Fibroblast of villous mesenchyme (primary cell): Measurements from ENCODE around the gene AMPD3. TPM values are rescaled to one million over a fixed set of nuclear protein-coding genes. Genes with fewer than 3 reads are reported as not detected.
A peak's percentile ranks its signal among the peaks of the same experiment; 100 is the strongest.

Experiments used
- DNase-seq: peaks from one replicate; pipeline ENCODE4 v3.0.0-alpha.2; 2010; ENCODE audit warnings: low read depth
- H3K4me3 ChIP-seq: 2 replicates; pipeline ENCODE4 v1.5.1; 2011; ENCODE audit warnings: low read depth, mild to moderate bottlenecking, low read length
- CTCF ChIP-seq: IDR thresholded peaks from 2 replicates; pipeline ENCODE4 v1.5.1; 2012; ENCODE audit warnings: low read depth, mild to moderate bottlenecking, low read length; ENCODE audit not compliant: insufficient read depth
- total RNA-seq: library from RNA; depleted of rRNA; stranded (reverse); fragments of >200 nt; gene quantifications from 2 replicates; pipeline ENCODE4 v1.2.3, GENCODE V29; 2012

Gene AMPD3
- 14.5 and 22.9 TPM in 2 replicates for total RNA-seq

- no peak for TF ChIP-seq CTCF
- H3K4me3 ChIP-seq, result peak within 1 kb of the TSS; percentile 48
- peak; percentile 96 for DNase-seq
Observed at GRCh38 chr11:10454878-10455631, at the start of gene AMPD3. AMPD3 (plus strand) TSS chr11:10455264; CDS start chr11:10461520, 6,256 bp downstream.

DNA sequence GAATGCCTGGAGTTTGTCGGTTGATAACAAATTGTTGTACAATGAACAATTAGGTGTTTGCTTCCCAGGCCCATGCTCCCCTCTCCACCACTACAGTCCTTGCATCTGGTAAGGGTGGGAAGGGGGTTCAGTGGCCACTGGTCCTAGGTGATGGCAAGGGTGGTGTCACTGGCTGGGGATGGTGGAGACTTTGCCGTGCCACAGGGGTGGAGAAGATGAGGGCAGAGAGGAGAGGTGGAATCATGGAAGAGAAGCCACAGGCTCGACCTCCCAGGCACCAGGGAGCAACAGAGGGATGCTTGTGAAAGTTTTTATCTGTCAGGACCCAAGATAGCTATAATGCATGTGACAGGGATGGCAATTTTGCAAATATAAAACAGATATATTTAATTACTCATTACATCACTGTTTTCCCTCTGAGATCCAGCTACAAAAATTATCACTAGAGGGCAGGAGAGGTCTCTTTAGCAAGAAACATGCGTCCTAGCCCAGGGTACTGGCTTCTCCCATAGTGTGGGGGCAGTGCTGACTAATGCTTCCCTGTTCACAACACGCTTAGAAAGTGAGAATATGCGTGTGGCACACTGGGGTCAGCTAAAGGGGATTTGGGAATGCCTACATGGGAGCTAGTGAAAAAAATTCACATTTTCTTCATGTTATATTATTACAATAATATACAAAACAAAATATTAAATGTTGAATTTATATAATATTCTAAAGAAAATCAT lies 49.0 kb upstream of the AMPD3 start:
- no peak overlapping the region for H3K4me3 ChIP-seq
- peak; percentile 89 for DNase-seq
- peak; percentile 74 for TF ChIP-seq CTCF

GRCh38 chr11:10407055-10407454 lies 48.0 kb upstream of the AMPD3 start:
- DNase-seq, result peak; percentile 42
- no peak for TF ChIP-seq CTCF
- H3K4me3 ChIP-seq, result no peak overlapping the region

DNA sequence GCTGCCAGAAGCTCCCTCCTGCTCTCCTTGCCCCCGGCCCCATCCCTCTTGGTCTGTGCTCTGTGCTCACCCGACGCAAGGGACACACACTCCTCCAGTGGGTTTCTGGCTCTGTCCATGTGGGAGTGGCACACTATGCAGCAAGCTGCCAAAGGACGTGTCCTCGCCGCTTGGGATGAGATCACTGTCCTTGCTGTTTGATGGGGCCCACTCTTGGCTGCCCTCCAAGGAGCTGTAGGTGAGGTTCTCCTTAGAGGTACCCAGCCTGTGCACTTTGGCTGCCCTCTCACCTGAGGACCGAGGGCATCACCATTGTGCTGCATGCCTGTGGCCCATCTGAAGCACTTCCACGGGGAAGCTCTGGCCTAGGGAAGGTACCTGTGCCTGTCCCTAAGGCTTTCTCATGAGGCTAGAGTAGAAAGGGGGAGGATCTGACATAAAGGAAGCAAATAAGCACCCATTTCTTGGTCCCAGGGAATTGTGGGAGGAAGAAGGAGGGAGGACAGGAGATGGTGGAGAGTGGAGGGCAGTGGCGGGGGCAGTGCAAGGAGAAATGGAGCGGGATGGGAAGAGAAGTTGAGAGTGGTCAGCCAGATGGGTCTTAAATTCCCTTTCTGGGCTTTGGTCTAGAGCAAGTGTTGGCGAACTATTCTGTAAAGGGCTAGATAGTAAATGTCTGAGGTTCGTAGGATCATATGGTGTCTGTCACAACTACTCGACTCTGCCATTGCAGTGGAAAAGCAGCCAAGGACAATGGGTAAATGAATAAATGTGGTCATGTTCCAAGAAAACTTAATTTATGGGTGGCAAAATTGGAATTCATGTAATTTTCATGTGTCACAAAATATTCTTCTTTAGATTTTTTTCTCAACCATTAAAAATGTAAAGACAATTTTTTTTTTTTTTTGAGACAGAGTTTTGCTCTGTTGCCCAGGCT lies 47.0 kb upstream of the AMPD3 start:
- no peak for DNase-seq
- TF ChIP-seq CTCF, result no peak
- no peak overlapping the region for H3K4me3 ChIP-seq

DNA sequence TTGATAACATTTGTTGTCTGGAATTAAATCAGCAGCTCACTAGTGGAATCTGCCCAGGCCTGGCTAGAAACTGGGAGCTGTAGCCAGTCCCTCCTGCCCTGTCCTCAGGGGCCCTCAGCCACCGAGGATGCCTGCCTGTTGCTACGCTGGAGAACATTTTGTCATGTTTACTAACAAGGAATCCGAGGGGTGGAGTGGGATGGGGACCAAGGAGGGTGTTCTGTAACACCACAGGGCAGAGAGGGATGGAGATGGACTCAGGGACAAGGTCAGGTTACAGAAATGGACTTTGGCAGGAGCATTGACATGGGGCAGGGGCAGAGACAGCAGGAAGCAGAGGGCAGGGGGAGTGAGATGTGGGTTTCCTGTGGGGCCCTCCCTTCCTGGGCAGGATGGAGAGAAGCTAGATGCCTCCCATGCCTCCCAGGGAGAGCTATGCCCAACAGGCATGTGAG lies 45.8 kb upstream of the AMPD3 start:
- no peak for TF ChIP-seq CTCF
- DNase-seq, result no peak
- H3K4me3 ChIP-seq, result no peak overlapping the region

GRCh38 chr11:10410106-10410843 lies 44.8 kb upstream of the AMPD3 start:
- no peak overlapping the region for H3K4me3 ChIP-seq
- TF ChIP-seq CTCF, result no peak
- DNase-seq, result no peak
